Calu3 (cell line): Measurements from ENCODE around the gene PSTPIP2. TPM values are rescaled to one million over a fixed set of nuclear protein-coding genes. Genes with fewer than 3 reads are reported as not detected.

Experiments
- BruUV-seq: library from RNA; stranded (reverse); fragments of 400-500 nt; replicated peaks from 2 replicates; lab custom pipeline; 2021; lab: Mats Ljungman, UMichigan
- CTCF ChIA-PET: fragments of 300-600 bp; sonication (Branson Sonifier 250); formaldehyde crosslinking; loops from one replicate; lab custom pipeline; 2022; ENCODE audit warnings: antibody characterized with exemption; lab: Charles Lee
- DNase-seq: peaks from one replicate; pipeline ENCODE4 v3.0.0; 2022
- H3K27ac Mint-ChIP-seq: one replicate; pipeline ENCODE4 v1.8.0; 2022; ENCODE audit warnings: mixed read lengths; ENCODE audit not compliant: unreplicated experiment
- H3K27me3 Mint-ChIP-seq: one replicate; pipeline ENCODE4 v1.8.0; 2022; ENCODE audit warnings: mixed read lengths; ENCODE audit not compliant: unreplicated experiment
- H3K36me3 Mint-ChIP-seq: one replicate; pipeline ENCODE4 v1.8.0; 2022; ENCODE audit warnings: mild to moderate bottlenecking, moderate library complexity, mixed read lengths; ENCODE audit not compliant: insufficient read depth, unreplicated experiment
- H3K4me1 Mint-ChIP-seq: one replicate; pipeline ENCODE4 v1.8.0; 2022; ENCODE audit warnings: mild to moderate bottlenecking, low read depth, mixed read lengths; ENCODE audit not compliant: unreplicated experiment
- H3K4me3 Mint-ChIP-seq: one replicate; pipeline ENCODE4 v1.8.0; 2022; ENCODE audit warnings: mild to moderate bottlenecking, low read depth, moderate library complexity, mixed read lengths; ENCODE audit not compliant: unreplicated experiment
- H3K9me3 Mint-ChIP-seq: one replicate; pipeline ENCODE4 v1.8.0; 2022; ENCODE audit warnings: low read depth, mixed read lengths; ENCODE audit not compliant: unreplicated experiment
- intact Hi-C: fragments of 100-400 bp; cut with micrococcal nuclease; formaldehyde crosslinking; loops from one replicate; pipeline ENCODE4 v1.10.0; 2022; ENCODE audit not compliant: unreplicated experiment
- total RNA-seq: library from RNA; stranded (reverse); gene quantifications from 2 replicates; pipeline ENCODE4 v1.2.3, GENCODE V29; 2022
- TF ChIP-seq, protein P1 (sequence below): fragments of 200-600 bp; IDR thresholded peaks from one replicate; pipeline ENCODE4 v1.8.0; 2022; ENCODE audit warnings: antibody characterized with exemption; ENCODE audit not compliant: unreplicated experiment

The PSTPIP2 gene
- total RNA-seq, 1 experiment from 2014 or later: 2.6 TPM

DNA sequence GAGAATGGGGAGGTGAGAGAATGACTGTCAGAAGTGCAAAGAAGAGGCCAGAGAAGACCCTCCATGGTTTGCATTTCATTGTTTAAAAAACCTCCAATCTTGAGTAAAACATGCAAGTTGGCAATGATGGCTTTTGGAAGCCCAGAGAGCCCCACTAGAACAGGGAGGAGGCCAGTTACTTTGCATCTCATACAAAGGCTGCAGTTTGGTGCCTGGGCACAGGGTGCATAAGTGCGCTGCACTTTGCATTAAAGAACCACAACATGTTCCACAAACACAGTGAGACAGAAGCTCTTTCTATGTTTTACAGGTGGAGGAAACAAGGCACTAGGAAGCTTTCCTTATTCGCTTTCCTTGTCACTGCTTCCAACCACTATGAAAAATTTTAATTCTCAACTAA is 25.4 kb downstream of the PSTPIP2 start:
- Mint-ChIP-seq H3K36me3 (no peaks in the 10 kb centered on the region), H3K4me3 (no peak overlapping the region), H3K27ac (no peak overlapping the region), H3K9me3 (no peaks in the 10 kb centered on the region), H3K27me3 (no peaks in the 10 kb centered on the region), H3K4me1 (peaks cover 22% of the 10 kb centered on the region)
- DNase-seq: no peak
- intact Hi-C loops: no loop called here
- CTCF ChIA-PET: interaction anchor here (0.5 kb wide), 1 partner anchor 156 kb away, joined by 3 read pairs; no protein-coding TSS in a partner anchor
- no TSS peak for BruUV-seq
- TF ChIP-seq, protein P1, sequence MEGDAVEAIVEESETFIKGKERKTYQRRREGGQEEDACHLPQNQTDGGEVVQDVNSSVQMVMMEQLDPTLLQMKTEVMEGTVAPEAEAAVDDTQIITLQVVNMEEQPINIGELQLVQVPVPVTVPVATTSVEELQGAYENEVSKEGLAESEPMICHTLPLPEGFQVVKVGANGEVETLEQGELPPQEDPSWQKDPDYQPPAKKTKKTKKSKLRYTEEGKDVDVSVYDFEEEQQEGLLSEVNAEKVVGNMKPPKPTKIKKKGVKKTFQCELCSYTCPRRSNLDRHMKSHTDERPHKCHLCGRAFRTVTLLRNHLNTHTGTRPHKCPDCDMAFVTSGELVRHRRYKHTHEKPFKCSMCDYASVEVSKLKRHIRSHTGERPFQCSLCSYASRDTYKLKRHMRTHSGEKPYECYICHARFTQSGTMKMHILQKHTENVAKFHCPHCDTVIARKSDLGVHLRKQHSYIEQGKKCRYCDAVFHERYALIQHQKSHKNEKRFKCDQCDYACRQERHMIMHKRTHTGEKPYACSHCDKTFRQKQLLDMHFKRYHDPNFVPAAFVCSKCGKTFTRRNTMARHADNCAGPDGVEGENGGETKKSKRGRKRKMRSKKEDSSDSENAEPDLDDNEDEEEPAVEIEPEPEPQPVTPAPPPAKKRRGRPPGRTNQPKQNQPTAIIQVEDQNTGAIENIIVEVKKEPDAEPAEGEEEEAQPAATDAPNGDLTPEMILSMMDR: no peak

DNA sequence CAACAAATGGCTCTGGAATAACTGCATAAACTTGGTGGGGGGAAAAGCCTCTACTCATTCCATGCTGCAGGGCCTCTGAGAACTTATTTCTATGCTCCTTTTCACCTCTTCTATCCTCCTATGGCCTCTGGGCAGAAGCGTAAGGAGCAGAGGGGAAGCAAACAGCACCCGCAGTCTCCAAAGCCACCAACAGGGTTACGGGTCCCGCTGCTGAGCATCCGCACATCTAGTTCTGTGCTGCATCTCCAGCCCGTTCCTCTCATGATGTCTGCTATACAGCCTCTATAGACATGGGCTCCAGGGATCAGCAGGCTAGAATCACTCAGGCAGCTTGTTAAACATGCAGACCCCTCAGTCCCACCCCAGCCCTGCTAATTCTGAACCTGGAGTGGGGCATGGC is 25.9 kb downstream of the PSTPIP2 start:
- BruUV-seq: no TSS peak
- intact Hi-C loops: no loop called here
- DNase-seq: no peak
- Mint-ChIP-seq H3K27ac (no peak overlapping the region), H3K36me3 (no peaks in the 10 kb centered on the region), H3K9me3 (no peaks in the 10 kb centered on the region), H3K4me3 (no peak overlapping the region), H3K27me3 (no peaks in the 10 kb centered on the region), H3K4me1 (peaks cover 17% of the 10 kb centered on the region)
- TF ChIP-seq, protein P1: no peak
- CTCF ChIA-PET: no interaction called here

DNA sequence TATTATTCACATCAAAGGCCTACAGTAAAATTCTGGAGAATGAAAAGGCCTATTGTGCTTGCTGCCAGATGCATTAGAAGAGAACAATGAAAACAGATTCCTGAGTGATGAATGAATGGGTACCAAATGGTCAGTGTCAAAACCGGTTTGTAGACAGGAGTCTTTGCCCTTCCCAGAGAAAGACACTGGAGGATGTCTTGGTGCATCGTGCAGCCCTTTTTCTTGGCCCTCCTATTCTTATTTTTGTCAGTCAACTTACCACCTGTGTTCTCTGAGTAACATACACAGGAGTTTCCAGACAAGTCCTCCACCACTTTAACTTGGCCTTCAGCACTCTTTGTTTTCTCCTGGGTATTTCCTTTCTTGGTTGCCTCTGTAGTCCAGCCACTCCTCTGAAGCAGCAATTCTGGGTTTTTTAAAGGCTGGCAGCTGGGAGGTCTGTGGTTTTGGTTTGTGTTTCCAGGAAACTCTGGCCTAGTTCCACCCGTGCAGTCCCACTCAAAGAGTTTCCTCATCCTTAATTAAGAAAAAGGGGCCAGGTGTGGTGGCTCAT is 29.4 kb downstream of the PSTPIP2 start:
- no peaks in the 10 kb centered on the region for H3K27me3 Mint-ChIP-seq
- CTCF ChIA-PET: interaction anchor here (0.6 kb wide), 1 partner anchor 50 kb away, joined by 3 read pairs; no protein-coding TSS in a partner anchor
- H3K36me3 Mint-ChIP-seq: no peaks in the 10 kb centered on the region
- TF ChIP-seq, protein P1: no peak
- intact Hi-C loops: no loop called here
- H3K27ac Mint-ChIP-seq: peak overlapping the region; percentile 4
- no TSS peak for BruUV-seq
- no peaks in the 10 kb centered on the region for H3K9me3 Mint-ChIP-seq
- H3K4me1 Mint-ChIP-seq: peaks cover 26% of the 10 kb centered on the region
- DNase-seq: no peak
- H3K4me3 Mint-ChIP-seq: no peak overlapping the region

DNA sequence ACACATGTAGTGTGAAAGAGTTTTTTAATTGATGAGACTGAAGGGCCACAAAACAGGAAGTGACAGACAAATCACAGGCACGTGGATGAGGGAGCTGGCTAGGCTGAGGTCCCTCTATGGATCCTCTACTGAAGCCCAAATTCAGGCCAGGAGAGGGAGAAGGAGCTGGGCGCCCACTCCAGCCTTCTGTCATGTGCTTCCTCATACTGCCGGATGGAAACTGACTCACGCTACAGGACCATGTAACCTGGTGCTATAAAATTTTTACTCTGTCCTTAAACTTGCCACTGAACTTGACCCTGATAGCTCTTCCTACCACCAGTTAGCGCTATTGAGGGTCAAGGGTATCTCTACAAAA is 31.3 kb downstream of the PSTPIP2 start:
- no TSS peak for BruUV-seq
- no peaks in the 10 kb centered on the region for H3K36me3 Mint-ChIP-seq
- H3K9me3 Mint-ChIP-seq: no peaks in the 10 kb centered on the region
- H3K27me3 Mint-ChIP-seq: no peaks in the 10 kb centered on the region
- intact Hi-C loops: no loop called here
- no peak overlapping the region for H3K4me3 Mint-ChIP-seq
- TF ChIP-seq, protein P1: no peak
- no peak overlapping the region for H3K27ac Mint-ChIP-seq
- DNase-seq: no peak
- CTCF ChIA-PET: no interaction called here
- peaks cover 26% of the 10 kb centered on the region for H3K4me1 Mint-ChIP-seq
